Endothelial cell of hepatic sinusoid (primary cell): ENCODE data around the gene TRIM44.
"Not testable (repeated sequence)": the region's sequence is repeated elsewhere in the genome, so short reads cannot be mapped to it uniquely, and the experiment has no call there.

Source experiments
- in situ Hi-C: cut with HindIII; loops from 2 replicates; pipeline ENCODE4 v1.10.0; 2017; ENCODE audit warnings: low sequenced_read_pairs

TRIM44 gene

GRCh38 chr11:35803115-35803514 is 140.5 kb downstream of the TRIM44 start:
- in situ Hi-C loops, result loop anchor here (5.0 to 25.0 kb wide), 2 partner anchors 54 to 166 kb away; no protein-coding TSS in a partner anchor

- in situ Hi-C loops, result loop anchor here (5.0 to 25.0 kb wide), 2 partner anchors 53 to 167 kb away; no protein-coding TSS in a partner anchor
Observed at GRCh38 chr11:35804451-35805040, 142.0 kb downstream of the TRIM44 start.

DNA sequence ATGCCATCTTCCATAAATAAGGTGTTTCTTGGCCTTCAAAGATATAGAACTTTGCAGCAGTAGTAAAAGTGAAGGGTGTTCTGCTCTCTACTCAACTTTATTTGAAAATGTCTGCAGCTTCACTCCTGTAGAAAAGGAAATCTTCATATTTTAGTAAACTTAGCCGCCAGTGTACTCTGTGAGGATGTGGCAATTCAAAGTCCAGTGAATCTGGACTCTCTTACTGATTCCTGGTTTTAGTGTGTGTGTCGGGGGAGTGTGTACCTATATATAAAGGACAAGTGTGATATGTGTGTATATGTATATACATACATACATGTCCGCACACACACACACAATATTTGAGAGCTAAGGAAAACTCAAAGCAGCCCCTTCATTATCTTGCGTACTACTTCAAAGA is 147.0 kb downstream of the TRIM44 start:
- in situ Hi-C loops, result loop anchor here (25.0 kb wide), 1 partner anchor 172 kb away; no protein-coding TSS in a partner anchor

DNA sequence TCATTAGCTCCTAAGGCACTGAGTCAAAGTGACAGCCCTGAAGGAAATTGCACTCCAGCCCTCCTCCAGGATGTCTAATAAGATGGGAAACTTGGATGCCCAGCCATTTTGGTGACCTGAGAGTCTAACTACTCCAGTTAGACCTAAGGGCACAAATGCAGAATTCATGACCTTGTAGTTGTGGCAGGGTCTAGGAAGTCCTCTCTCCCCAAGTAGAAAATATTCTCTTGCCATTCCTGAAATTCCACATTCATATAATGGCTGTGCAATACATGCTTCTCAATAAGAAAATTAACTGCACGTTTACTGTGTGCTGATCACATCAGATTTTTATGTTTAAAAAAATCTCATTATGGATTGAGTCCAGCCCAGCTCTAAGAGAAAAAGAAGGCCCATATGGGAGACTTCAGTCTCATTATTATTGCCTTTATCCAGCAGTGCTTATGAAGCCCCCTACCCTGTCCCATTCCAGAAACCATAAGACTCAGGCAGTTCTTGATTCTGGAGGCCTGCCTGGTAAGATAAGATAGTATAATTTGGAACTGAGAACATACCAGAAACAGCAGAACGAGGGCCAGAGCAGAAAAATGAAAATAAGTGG is 147.6 kb downstream of the TRIM44 start:
- in situ Hi-C loops, result loop anchor here (25.0 kb wide), 1 partner anchor 173 kb away; no protein-coding TSS in a partner anchor

DNA sequence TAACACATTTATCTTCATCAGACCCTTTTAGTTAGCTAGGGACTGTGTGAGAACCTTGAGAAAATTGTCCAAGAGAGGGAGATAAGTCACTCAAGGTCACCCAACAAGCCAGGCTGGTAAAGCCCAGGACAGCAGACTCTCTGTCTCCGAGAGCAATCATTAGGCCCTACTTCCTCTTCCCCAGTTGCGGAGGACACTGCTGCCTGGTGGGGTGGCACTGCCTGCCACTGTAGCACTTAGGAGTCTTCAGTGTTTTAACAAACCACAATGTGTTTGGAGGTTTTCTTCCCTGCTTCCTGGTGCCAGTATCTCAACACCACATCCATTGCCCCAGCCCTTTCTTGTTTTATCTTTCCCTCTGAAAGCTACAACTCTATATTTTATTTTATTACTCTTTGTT is 149.2 kb downstream of the TRIM44 start:
- in situ Hi-C loops, result loop anchor here (25.0 kb wide), 1 partner anchor 174 kb away; no protein-coding TSS in a partner anchor

DNA sequence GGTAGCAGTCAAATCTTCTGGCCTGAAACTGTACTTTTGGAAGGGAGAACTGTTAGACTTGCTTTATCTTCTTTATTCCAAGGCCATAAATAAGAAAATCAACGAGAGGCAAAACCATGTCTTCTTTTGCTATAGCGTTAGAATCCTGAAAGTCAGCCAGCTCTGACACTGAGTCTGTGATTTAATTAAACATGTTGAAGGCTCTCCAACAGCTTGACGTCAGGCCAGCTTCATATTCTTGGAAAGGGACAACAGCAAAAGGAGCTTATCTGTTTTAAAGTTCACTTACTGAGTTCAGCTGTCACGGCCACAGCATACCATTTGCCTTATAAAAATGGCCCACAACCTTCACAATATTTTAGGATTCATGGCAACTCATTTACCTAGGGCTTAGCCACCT is 150.3 kb downstream of the TRIM44 start:
- in situ Hi-C loops, result loop anchor here (25.0 kb wide), 1 partner anchor 176 kb away; no protein-coding TSS in a partner anchor

DNA sequence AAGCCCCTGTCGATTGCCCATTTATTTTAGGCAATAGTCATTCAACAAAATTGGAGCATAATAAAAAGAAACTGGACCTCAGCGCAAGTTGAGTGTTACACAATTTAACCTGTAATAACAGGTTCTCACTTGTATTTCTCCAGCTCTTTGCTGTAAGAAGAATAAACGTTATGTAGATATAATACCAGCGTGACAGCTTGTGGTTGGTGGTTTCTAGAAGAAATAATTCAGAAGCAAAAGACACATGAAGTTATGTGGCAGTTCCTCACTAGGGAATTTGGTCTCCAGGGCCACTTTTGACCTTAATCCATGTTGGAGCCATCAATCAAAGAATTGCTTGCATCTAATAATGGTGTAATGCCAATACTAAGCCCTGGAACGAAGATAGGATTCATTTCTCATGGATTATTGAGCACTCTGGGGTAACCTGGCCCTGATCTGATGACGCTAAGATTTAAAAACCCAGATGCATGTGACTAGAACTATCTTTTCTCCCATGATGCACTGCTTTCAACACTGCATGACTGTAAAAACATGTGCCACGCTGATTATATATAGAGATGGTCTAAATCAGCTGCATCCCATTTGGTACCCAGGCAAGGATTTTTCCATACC is 151.6 kb downstream of the TRIM44 start:
- in situ Hi-C loops, result loop anchor here (25.0 kb wide), 1 partner anchor 177 kb away; no protein-coding TSS in a partner anchor

DNA sequence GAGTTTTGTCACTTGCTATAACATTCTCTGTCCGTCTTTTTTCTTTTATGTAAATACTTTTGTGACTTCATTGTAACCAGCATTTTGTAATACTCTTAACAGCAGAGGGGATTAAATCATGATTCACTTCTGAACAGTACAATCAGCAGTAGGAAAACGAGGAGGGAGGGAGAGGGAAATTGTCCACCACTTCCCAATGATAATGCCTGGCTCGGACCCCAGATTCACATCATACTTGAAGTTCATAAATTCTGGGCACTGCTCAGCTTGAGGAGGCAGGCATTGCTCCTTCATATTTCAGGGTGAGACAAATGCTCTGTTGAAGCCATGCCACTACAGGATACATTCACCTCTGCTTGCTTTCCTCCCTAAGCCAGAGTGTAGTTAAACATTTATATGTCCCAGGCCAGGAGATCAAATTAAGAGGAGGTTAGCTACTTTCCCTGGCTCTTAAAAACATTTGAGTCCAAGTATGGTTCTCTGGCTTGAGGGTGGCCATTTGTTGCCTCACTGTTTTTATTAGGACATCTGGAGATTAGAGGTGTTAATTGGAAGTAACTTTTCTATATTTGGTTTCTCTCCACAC is 152.2 kb downstream of the TRIM44 start:
- in situ Hi-C loops, result loop anchor here (5.0 to 25.0 kb wide), 4 partner anchors 48 to 442 kb away; no protein-coding TSS in a partner anchor

- in situ Hi-C loops, result loop anchor here (5.0 to 25.0 kb wide), 4 partner anchors 48 to 442 kb away; no protein-coding TSS in a partner anchor
Observed at GRCh38 chr11:35815556-35816315, 153.2 kb downstream of the TRIM44 start.

DNA sequence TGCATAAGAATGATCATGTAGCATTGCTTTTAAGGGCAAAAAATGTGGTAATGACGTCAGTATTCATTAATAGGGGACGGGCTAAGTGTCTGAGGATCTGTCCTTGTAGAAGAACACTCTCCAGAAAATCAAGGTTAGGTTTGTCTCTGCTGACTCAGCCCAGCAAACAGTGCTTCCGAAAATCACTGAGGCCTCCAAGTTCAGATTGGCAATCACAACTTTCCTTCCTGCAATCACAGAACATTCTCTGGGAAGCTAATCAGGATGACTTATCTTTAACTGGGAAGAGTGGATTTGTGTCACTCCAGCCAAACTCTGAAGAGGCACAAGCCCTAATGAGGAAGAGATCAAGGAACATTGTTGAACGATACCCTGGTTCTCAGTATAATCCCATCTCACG is 158.0 kb downstream of the TRIM44 start:
- in situ Hi-C loops, result loop anchor here (25.0 kb wide), 1 partner anchor 183 kb away; no protein-coding TSS in a partner anchor

DNA sequence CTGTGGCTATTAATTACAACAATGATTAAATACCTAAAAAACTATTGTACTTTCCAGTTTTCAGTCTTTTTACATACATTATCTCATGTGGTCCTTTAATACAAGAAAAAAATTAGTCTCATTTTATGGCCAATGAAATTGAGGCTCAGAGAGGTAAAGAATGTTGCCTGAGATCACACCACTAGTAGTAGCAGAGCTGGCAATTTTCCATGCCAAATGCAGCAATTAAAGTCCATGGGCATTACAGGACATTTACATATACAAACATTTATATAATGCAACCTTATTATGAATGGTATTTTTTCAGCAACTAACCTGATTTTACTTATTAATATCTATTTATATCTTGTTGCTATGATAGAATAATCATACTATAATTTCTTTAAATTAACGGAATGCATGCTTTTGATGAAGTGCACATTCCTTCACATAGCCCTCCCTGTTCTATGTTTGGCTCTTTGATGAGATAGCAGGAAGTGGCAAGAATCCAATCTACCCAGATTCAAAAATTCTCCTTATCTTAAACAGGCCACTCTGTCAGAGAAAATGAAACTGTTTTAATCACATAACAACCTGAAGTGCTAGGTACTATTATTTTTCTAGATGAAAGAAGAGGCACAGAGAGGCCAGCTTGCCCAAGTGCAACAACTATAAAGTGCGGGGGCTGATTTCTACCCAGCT is 160.4 kb downstream of the TRIM44 start:
- in situ Hi-C loops, result loop anchor here (25.0 kb wide), 1 partner anchor 186 kb away; no protein-coding TSS in a partner anchor

- in situ Hi-C loops, result loop anchor here (25.0 kb wide), 1 partner anchor 187 kb away; no protein-coding TSS in a partner anchor
Observed at GRCh38 chr11:35823742-35824298, 161.2 kb downstream of the TRIM44 start.

DNA sequence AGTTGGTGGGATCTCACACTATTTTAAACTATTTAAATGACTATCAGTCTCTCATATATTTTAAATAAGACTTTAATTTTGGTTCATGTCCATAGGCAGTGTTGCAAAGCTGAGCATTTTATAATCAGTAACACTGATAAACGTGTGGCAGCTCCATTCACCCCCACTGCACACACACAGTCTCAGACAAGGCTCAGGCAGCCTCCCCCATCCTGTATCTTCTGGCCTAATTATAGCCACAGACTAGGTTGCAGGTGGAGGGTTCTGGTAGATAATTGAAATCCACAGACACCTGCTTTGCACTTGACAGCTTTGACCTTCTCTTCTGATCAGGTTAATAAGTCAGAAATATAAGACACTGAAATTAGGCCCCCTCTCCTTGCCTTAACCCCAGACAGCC is 162.8 kb downstream of the TRIM44 start:
- in situ Hi-C loops, result no loop called here

- in situ Hi-C loops, result no loop called here
Observed at GRCh38 chr11:35826006-35826405, 163.4 kb downstream of the TRIM44 start.

DNA sequence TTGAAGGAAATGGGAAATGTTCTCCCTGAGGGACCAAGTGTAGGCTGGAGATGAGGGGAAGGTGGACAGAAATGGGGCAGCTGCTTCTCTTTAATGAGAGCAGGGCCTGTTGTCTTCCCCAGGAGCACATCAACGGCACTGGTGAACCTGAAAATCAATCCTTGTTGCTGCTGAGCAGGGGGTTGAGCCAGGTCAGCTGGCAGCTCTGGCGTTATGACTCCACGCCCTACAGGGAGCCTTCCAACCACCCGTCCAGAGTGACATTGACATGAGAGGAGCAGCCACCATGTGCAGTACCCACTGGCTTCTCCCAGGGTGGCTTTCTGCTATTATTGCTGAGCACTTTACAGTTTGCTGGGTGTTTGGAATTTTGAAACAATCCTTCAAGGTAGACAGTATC is 164.4 kb downstream of the TRIM44 start:
- in situ Hi-C loops, result no loop called here

GRCh38 chr11:35836205-35836604 is 173.6 kb downstream of the TRIM44 start:
- in situ Hi-C loops, result no loop called here

DNA sequence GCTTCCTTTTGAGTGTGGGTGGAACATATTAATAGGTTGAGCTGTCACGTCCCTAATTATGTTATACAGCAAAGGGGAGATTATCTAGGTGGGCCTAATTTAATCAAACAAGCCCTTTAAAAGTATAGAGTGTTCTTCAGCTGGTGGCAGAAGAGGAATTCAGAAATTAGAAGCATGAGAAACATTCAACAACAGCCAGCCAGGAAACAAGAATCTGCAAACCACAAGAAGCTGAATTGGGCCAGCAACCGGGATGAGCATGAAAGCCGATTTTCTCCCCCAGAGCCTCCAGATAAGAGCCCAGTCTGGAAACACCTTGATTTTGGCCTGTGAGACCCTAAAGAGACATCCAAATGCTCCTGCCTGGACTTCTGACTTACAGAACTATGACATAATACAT is 175.5 kb downstream of the TRIM44 start:
- in situ Hi-C loops, result no loop called here

DNA sequence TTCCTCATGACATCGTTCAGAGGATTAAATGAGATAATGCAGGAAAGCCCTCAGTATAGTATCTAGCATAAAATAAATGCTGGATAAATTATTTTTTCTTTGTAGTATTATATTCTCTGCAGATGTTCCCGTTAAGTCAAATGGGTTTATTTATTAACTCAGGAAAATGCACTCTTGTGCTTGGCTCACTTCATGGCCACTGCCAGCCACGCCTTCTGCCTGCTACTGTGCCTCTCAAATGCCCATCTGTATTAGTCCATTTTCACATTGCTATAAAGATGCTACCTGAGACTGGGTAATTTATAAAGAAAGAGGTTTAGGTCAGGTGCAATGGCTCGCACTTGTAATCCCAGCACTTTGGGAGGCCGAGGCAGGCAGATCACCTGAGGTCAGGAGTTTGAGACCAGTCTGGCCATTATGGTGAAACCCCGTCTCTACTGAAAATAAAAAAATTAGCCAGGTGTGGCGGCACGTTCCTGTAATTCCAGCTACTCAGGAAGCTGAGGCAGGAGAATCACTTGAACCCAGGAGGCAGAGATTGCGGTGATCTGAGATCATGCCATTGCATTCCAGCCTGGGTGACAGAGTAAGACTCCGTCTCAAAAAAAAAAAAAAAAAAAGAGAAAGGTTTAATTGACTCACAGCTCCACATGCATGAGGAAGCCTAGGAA is 176.3 kb downstream of the TRIM44 start:
- in situ Hi-C loops, result not testable (repeated sequence)
